Central memory CD8-positive, alpha-beta T cell (primary cell): Measurements from ENCODE around the gene KCNMA1.

Source experiments
- ATAC-seq: fragments of 150-1000 bp; cut with Tn5 transposase; replicated peaks from 2 replicates; pipeline ENCODE4 v1.10.0; 2022; ENCODE audit warnings: mild to moderate bottlenecking, moderate FRiP score, moderate number of reproducible peaks; ENCODE audit not compliant: poor library complexity, severe bottlenecking; ENCODE audit errors: extremely low read depth
- DNase-seq, 2 donors: peaks; one replicate each; pipeline ENCODE4 v3.0.0; 2021; ENCODE audit warnings: low spot score in 2 of 2
- H3K27ac Mint-ChIP-seq: one replicate; pipeline ENCODE4 v1.8.0; 2022; ENCODE audit warnings: low read depth, mild to moderate bottlenecking, moderate library complexity, mixed read lengths
- H3K27me3 Mint-ChIP-seq: one replicate; pipeline ENCODE4 v1.8.0; 2022; ENCODE audit warnings: mixed read lengths
- H3K36me3 Mint-ChIP-seq: one replicate; pipeline ENCODE4 v1.8.0; 2022; ENCODE audit warnings: mild to moderate bottlenecking, moderate library complexity, mixed read lengths; ENCODE audit not compliant: insufficient read depth
- H3K4me1 Mint-ChIP-seq: one replicate; pipeline ENCODE4 v1.8.0; 2022; ENCODE audit warnings: mixed read lengths
- H3K4me3 Mint-ChIP-seq: one replicate; pipeline ENCODE4 v1.8.0; 2022; ENCODE audit warnings: mild to moderate bottlenecking, moderate library complexity, mixed read lengths
- H3K9me3 Mint-ChIP-seq: one replicate; pipeline ENCODE4 v1.8.0; 2022; ENCODE audit warnings: mixed read lengths

Gene KCNMA1

DNA sequence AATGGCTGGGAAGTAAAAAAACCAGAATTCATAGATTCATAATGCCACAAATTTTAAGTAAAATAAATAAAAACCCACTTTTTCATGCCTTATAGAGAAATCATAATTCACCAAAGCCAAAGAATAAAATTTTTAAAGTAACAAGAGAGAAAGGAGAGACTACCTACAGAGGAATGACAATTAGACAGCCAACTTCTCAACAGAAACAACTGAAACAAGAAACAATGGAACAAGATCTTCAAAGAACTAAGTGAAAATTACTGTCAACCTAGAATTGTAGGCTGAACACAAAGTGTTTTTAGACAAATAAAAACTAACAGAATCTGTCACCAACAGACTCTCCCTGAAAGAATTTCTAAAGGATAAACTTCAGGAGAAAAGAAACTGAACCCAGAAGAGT is 15.6 kb upstream of the KCNMA1 start:
- H3K4me3 Mint-ChIP-seq: no peak overlapping the region
- ATAC-seq (no peak), DNase-seq (no peak)
- no peaks in the 10 kb centered on the region for H3K9me3 Mint-ChIP-seq
- peaks cover 2% of the 10 kb centered on the region for H3K36me3 Mint-ChIP-seq
- peaks cover 60% of the 10 kb centered on the region for H3K27me3 Mint-ChIP-seq
- no peaks in the 10 kb centered on the region for H3K4me1 Mint-ChIP-seq
- no peak overlapping the region for H3K27ac Mint-ChIP-seq

GRCh38 chr10:77649333-77650331 is 12.0 kb upstream of the KCNMA1 start:
- no peak overlapping the region for H3K27ac Mint-ChIP-seq
- H3K4me1 Mint-ChIP-seq: no peaks in the 10 kb centered on the region
- peaks cover 75% of the 10 kb centered on the region for H3K27me3 Mint-ChIP-seq
- no peaks in the 10 kb centered on the region for H3K9me3 Mint-ChIP-seq
- no peaks in the 10 kb centered on the region for H3K36me3 Mint-ChIP-seq
- ATAC-seq (no peak), DNase-seq (no peak)
- H3K4me3 Mint-ChIP-seq: no peak overlapping the region

DNA sequence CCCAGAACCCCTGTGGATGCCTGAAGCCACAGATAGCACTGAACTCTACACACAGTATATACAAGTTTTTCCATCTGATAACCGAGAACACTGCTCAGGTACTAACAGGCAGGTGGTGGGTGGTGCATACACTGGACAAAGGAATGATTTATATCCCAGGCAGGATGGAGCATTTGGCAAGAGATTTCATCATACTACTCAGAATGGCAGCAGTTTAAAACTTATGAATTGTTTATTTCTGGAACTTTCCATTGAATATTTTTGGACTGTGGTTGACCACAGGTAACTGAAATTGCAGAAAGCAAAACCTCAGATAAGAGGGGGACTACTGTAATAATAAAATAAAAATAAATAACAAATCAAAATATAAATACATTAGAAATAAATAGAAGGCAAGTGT is 10.9 kb upstream of the KCNMA1 start:
- no peak for ATAC-seq
- Mint-ChIP-seq H3K36me3 (no peaks in the 10 kb centered on the region), H3K4me3 (no peak overlapping the region), H3K4me1 (no peaks in the 10 kb centered on the region), H3K27me3 (peaks cover 72% of the 10 kb centered on the region), H3K9me3 (no peaks in the 10 kb centered on the region), H3K27ac (no peak overlapping the region)
- DNase-seq: no peak

DNA sequence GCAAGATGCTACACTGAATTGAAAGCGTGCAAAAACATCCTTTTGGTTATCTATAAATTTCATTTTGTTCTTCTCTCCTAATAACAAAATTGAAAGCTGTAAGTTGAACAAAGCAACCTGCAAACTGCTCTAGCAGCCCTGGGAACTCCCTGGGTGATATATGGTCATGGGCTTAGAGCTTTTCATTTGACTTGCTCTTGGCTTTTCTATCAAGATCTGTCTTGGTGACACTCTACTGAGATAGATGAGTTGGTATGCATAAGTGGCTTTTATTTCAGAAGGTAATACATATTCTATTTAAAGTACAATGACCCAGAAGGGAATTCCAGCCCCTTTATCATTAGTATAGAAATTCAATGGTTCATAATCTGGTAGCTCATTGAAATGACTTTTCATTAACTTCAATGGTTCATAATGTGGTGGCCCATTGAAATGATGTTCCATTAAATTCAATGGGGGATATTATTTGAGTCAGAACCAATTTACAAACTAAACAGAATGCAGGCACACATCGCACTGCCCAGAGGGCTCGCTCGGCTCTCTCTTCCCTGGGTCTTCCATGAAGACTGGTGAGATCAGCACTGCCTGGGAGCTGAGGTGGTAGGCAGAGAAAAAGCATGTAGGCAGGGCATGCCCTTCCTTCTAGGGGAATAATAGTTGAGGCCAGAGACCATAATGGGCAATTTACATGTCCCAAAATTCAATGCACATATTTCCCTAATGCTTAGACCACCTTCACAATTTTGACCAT is 10.1 kb upstream of the KCNMA1 start:
- H3K36me3 Mint-ChIP-seq: no peaks in the 10 kb centered on the region

DNA sequence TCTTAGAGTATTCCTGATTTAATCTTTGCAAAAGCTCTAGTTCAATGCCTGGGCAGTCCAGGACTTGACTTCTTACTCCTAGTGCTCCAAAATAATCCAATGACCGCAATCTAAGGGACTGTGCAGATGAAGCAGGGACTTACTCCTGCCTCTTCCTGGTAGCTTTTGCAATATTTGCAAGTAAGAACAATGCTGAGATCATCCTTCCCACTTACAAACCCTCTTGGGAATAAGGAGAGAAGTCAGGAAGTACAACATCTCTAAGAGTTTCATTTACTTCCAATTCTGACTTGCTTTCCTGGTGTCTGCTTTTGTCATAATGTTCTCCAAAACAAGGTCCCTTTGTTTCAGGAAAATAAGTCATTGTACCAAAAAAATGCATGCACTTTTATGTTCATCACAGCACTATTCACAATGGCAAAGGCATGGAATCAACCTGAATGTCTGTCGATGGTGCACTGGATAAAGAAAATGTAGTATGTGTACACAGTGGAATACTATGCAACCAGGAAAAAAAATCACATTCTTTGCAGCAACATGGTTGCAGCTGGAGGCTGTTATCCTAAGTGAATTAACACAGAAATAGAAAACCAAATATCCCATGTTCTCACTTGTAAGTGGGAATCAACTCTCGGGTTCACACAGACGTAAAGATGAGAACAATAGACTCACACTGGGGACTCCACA is 7.1 kb upstream of the KCNMA1 start:
- no peaks in the 10 kb centered on the region for H3K36me3 Mint-ChIP-seq
- no peaks in the 10 kb centered on the region for H3K4me1 Mint-ChIP-seq
- DNase-seq (no peak), ATAC-seq (no peak)
- H3K27ac Mint-ChIP-seq: no peak overlapping the region
- peaks cover 62% of the 10 kb centered on the region for H3K27me3 Mint-ChIP-seq
- no peak overlapping the region for H3K4me3 Mint-ChIP-seq
- no peaks in the 10 kb centered on the region for H3K9me3 Mint-ChIP-seq

More for the DNA sequence above, 10.1 kb upstream of the KCNMA1 start:
- no peak for DNase-seq
- Mint-ChIP-seq H3K9me3 (no peaks in the 10 kb centered on the region), H3K27me3 (peaks cover 65% of the 10 kb centered on the region), H3K4me1 (no peaks in the 10 kb centered on the region), H3K4me3 (no peak overlapping the region), H3K27ac (no peak overlapping the region)
- ATAC-seq: no peak

DNA sequence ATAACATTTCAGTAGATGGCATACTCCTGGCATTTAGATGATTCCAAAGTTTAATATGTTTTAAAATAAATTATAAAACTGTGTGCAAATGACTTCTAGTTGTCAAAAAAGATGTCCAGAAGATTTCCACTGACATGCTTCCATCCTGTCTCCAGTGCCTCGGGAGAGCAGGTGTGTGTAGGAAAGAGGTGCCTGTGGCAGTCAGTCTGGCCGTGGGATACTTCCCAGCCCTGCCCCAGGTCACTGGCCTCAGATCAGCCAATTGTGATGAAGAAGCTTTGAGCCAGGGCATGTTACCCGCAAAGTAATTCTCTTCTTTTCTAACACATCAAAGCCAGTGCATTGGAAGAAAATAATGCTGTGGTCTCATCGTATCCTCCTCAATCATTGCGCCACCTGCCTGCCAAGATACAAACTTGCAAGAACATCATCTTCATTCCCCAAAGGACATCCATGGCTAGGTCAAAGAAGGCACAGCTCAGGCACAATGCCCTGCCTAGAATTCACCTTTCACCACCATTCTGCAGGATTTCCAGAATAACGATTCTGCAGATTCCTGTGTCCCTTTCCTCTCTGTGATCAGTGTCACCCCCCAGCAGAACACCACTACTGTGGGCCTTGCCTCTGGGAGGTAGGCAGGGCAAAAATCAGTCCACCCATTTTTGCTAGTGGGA is 6.3 kb upstream of the KCNMA1 start:
- ATAC-seq (no peak), DNase-seq (no peak)
- H3K4me3 Mint-ChIP-seq: no peak overlapping the region
- H3K9me3 Mint-ChIP-seq: no peaks in the 10 kb centered on the region
- no peaks in the 10 kb centered on the region for H3K4me1 Mint-ChIP-seq
- H3K27ac Mint-ChIP-seq: no peak overlapping the region
- peaks cover 70% of the 10 kb centered on the region for H3K27me3 Mint-ChIP-seq
- H3K36me3 Mint-ChIP-seq: no peaks in the 10 kb centered on the region

DNA sequence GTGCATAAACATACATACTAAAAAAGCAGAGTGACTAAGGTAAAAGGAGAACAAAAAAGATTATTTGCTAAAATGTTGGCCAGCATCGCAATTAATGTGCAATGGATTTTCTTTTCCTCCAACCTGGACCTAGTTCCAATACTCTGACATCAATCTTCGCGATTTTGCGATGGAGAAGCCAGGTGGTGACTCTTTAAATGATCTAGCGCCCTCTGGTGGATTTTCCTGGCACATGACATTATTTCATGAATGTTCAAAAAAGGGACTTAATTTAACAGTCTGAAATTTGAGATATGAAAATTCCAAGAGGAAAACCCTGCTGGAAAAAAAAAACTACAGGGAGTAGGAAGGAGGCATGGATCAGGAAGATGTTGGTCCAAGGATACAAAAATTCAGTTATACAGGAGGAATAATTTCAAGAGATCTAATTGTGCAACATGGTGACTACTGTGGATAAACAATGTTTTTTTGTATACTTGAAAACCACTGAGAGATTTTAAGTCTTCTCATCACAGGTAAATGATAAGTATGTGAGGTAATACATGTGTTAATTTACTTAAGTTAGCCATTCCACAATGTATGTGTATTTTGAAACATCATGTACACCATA is 4.3 kb upstream of the KCNMA1 start:
- no peak for ATAC-seq
- Mint-ChIP-seq H3K36me3 (no peaks in the 10 kb centered on the region), H3K4me3 (no peak overlapping the region)

GRCh38 chr10:77641344-77641743 is 3.7 kb upstream of the KCNMA1 start:
- Mint-ChIP-seq H3K27me3 (peaks cover 68% of the 10 kb centered on the region), H3K4me1 (peaks cover 8% of the 10 kb centered on the region), H3K36me3 (no peaks in the 10 kb centered on the region), H3K4me3 (no peak overlapping the region), H3K9me3 (no peaks in the 10 kb centered on the region), H3K27ac (no peak overlapping the region)
- ATAC-seq (no peak), DNase-seq (no peak)

More for the DNA sequence above, 4.3 kb upstream of the KCNMA1 start:
- no peaks in the 10 kb centered on the region for H3K9me3 Mint-ChIP-seq
- peak; percentile 33 to 37 for DNase-seq
- H3K27ac Mint-ChIP-seq: no peak overlapping the region
- peaks cover 6% of the 10 kb centered on the region for H3K4me1 Mint-ChIP-seq
- peaks cover 66% of the 10 kb centered on the region for H3K27me3 Mint-ChIP-seq

DNA sequence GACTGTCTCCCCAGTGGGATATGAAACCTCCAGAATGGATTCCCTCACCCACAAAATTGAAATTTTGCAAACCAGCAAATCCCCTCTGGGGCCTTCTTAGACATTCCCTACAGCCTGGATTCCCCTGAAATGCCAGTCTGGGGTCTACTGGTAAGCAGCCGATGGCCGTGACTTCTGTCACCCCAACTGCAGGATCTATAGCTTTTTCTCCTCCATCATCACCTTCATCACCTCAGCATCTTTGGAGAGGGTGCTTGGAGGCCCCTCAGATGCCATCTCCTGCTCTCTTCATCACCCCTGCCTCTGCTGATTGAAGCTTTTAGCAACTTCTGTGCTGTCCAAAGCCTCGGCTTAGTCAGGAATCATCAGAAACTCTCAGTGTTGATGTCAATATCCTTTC is 2.6 kb upstream of the KCNMA1 start:
- H3K36me3 Mint-ChIP-seq: no peaks in the 10 kb centered on the region
- H3K27ac Mint-ChIP-seq: no peak overlapping the region
- peaks cover 8% of the 10 kb centered on the region for H3K4me1 Mint-ChIP-seq
- no peak overlapping the region for H3K4me3 Mint-ChIP-seq
- H3K27me3 Mint-ChIP-seq: peaks cover 68% of the 10 kb centered on the region
- no peak for DNase-seq
- ATAC-seq: no peak
- H3K9me3 Mint-ChIP-seq: no peaks in the 10 kb centered on the region

- ATAC-seq (no peak), DNase-seq (no peak)
- Mint-ChIP-seq H3K27me3 (peaks cover 69% of the 10 kb centered on the region), H3K36me3 (no peaks in the 10 kb centered on the region), H3K27ac (no peak overlapping the region), H3K4me1 (peaks cover 8% of the 10 kb centered on the region), H3K9me3 (no peaks in the 10 kb centered on the region), H3K4me3 (no peak overlapping the region)
Observed at GRCh38 chr10:77639756-77640155, 2.1 kb upstream of the KCNMA1 start.

GRCh38 chr10:77638321-77639101 is 903 bp upstream of the KCNMA1 start:
- Mint-ChIP-seq H3K27me3 (peaks cover 82% of the 10 kb centered on the region), H3K4me3 (peak overlapping the region; percentile 49), H3K27ac (no peak overlapping the region), H3K36me3 (no peaks in the 10 kb centered on the region), H3K9me3 (no peaks in the 10 kb centered on the region), H3K4me1 (peaks cover 8% of the 10 kb centered on the region)
- ATAC-seq (no peak), DNase-seq (no peak)
